HL-60 (cell line): Measurements from ENCODE around the gene ATP1A4.

ENCODE experiments used
- CTCF ChIP-seq: IDR thresholded peaks from one replicate; pipeline ENCODE4 v1.5.1; 2011; ENCODE audit warnings: low read length, control low read depth, inconsistent platforms; ENCODE audit not compliant: insufficient read depth
- GABPA ChIP-seq: IDR thresholded peaks from 2 replicates; pipeline ENCODE4 v1.6.1; 2012; ENCODE audit warnings: low read depth
- POLR2AphosphoS5 ChIP-seq: IDR thresholded peaks from 2 replicates; pipeline ENCODE4 v1.6.1; 2012; ENCODE audit warnings: low read depth

- TF ChIP-seq POLR2AphosphoS5 = no peak
- TF ChIP-seq CTCF = no peak
- no peak for TF ChIP-seq GABPA
Measured at GRCh38 chr1:160210561-160210960, 59.2 kb downstream of the ATP1A4 start.
